HepG2 (cell line): Measurements from ENCODE around the gene SRCAP. TPM values are rescaled to one million over a fixed set of nuclear protein-coding genes. Genes with fewer than 3 reads are reported as not detected.

Experiments used
- ESRRA ChIP-seq: sonication (generic); formaldehyde crosslinking; IDR thresholded peaks from 2 replicates; pipeline ENCODE4 v1.5.1; 2020; ENCODE audit warnings: mild to moderate bottlenecking, low read depth, missing genetic modification reagents
- KDM3A ChIP-seq: IDR thresholded peaks from 2 replicates; pipeline ENCODE4 v1.6.1; 2018; ENCODE audit warnings: low read depth, missing compliant biosample characterization
- KDM5B ChIP-seq: sonication (generic); formaldehyde crosslinking; IDR thresholded peaks from 2 replicates; pipeline ENCODE4 v1.4.0; 2020; ENCODE audit warnings: missing genetic modification reagents, mild to moderate bottlenecking, borderline replicate concordance
- MAZ ChIP-seq, 2 experiments: sonication (generic) in 1 of 2; formaldehyde crosslinking in 1 of 2; IDR thresholded peaks; 2 replicates each; pipeline versions ENCODE4 v1.5.0 to v1.6.1; 2012 to 2020; ENCODE audit warnings: low read depth in 2 of 2, mild to moderate bottlenecking in 2 of 2, borderline replicate concordance in 1 of 2, improper control_type of control experiment in 1 of 2, low read length in 1 of 2, missing genetic modification reagents in 1 of 2, moderate library complexity in 1 of 2
- MEIS1 ChIP-seq: sonication (generic); formaldehyde crosslinking; IDR thresholded peaks from 2 replicates; pipeline ENCODE4 v1.9.0; 2021; ENCODE audit warnings: mild to moderate bottlenecking, missing genetic modification reagents, moderate library complexity, borderline replicate concordance
- MTA1 ChIP-seq: sonication (generic); formaldehyde crosslinking; IDR thresholded peaks from 2 replicates; pipeline ENCODE4 v1.4.0; 2020; ENCODE audit warnings: missing genetic modification reagents, mild to moderate bottlenecking, borderline replicate concordance
- NCOR1 ChIP-seq: fragments of 200-600 bp; sonication (generic); IDR thresholded peaks from 2 replicates; pipeline ENCODE4 v1.7.0; 2017; ENCODE audit warnings: antibody characterized with exemption, low read length, borderline replicate concordance
- NFKB2 ChIP-seq: sonication (generic); formaldehyde crosslinking; IDR thresholded peaks from 2 replicates; pipeline ENCODE4 v1.4.0; 2020; ENCODE audit warnings: missing genetic modification reagents, borderline replicate concordance
- PCBP1 ChIP-seq: fragments of 200-400 bp; formaldehyde crosslinking; IDR thresholded peaks from 2 replicates; pipeline ENCODE4 v1.6.1; 2017; ENCODE audit warnings: mild to moderate bottlenecking, low read depth, low read length, borderline replicate concordance
- PITX1 ChIP-seq: sonication (generic); formaldehyde crosslinking; IDR thresholded peaks from 2 replicates; pipeline ENCODE4 v1.5.1; 2020; ENCODE audit warnings: mild to moderate bottlenecking, missing genetic modification reagents
- SATB2 ChIP-seq: sonication (generic); formaldehyde crosslinking; IDR thresholded peaks from 2 replicates; pipeline ENCODE4 v1.5.0; 2020; ENCODE audit warnings: missing genetic modification reagents
- TBX3 ChIP-seq: fragments of 450-650 bp; IDR thresholded peaks from 2 replicates; pipeline ENCODE4 v1.6.1; 2017; ENCODE audit warnings: antibody characterized with exemption, mild to moderate bottlenecking, inconsistent platforms, borderline replicate concordance
- ZNF629 ChIP-seq: sonication (generic); formaldehyde crosslinking; conservative IDR thresholded peaks from 2 replicates; pipeline ENCODE4 v1.5.0; 2020; ENCODE audit warnings: missing genetic modification reagents
- ZNF670 ChIP-seq: sonication (generic); formaldehyde crosslinking; IDR thresholded peaks from 2 replicates; pipeline ENCODE4 v1.8.0; 2022; ENCODE audit warnings: mild to moderate bottlenecking, missing genetic modification reagents, borderline replicate concordance
- ZNF720 ChIP-seq: sonication (generic); formaldehyde crosslinking; IDR thresholded peaks from 2 replicates; pipeline ENCODE4 v1.4.0; 2020; ENCODE audit warnings: missing genetic modification reagents
- polyA plus RNA-seq, 8 experiments: library from polyadenylated mRNA; depleted of rRNA in 3 of 8; stranded (reverse) in 7 of 8; unstranded in 1 of 8; fragments of >200 nt; fragmentation: Illumina TruSeq in 4 of 8; extraction: Trizol in 4 of 8; gene quantifications; 2 replicates each; pipeline versions ENCODE4 v1.2.1 to v1.2.3, GENCODE V29; 2011 to 2016; ENCODE audit warnings: low read depth in 4 of 8, missing spikeins in 1 of 8, mixed read lengths in 1 of 8; ENCODE audit not compliant: insufficient read depth in 1 of 8
- total RNA-seq, 5 experiments: library from RNA; depleted of rRNA; stranded (reverse); fragments of >200 nt; fragmentation: Illumina TruSeq; extraction: Trizol; gene quantifications; 2 replicates each; pipeline ENCODE4 v1.2.3, GENCODE V29; 2016; ENCODE audit warnings: low read depth in 1 of 5
- TF ChIP-seq, protein P1 (sequence below): sonication (generic); formaldehyde crosslinking; IDR thresholded peaks from 2 replicates; pipeline ENCODE4 v1.9.0; 2022; ENCODE audit warnings: missing genetic modification reagents, mild to moderate bottlenecking, borderline replicate concordance
- TF ChIP-seq, protein P2 (sequence below): sonication (generic); formaldehyde crosslinking; IDR thresholded peaks from 2 replicates; pipeline ENCODE4 v1.8.1; 2023; ENCODE audit warnings: mild to moderate bottlenecking, missing genetic modification reagents, borderline replicate concordance
- TF ChIP-seq, protein P3 (sequence below): sonication (generic); formaldehyde crosslinking; conservative IDR thresholded peaks from 2 replicates; pipeline ENCODE4 v1.8.1; 2023; ENCODE audit warnings: missing genetic modification reagents
- TF ChIP-seq, protein P4 (sequence below): fragments of 450-650 bp; IDR thresholded peaks from 2 replicates; pipeline ENCODE4 v1.6.1; 2016
- TF ChIP-seq, protein P5 (sequence below): IDR thresholded peaks from 2 replicates; pipeline ENCODE4 v1.6.1; 2016; ENCODE audit warnings: low read depth, control low read depth

Gene SRCAP
- total and polyA plus RNA-seq, 2 of the 13 experiments (the other 11 are each of a cell fraction or from before 2014, with no cell fraction given) = 4.9 to 9.0 TPM

DNA sequence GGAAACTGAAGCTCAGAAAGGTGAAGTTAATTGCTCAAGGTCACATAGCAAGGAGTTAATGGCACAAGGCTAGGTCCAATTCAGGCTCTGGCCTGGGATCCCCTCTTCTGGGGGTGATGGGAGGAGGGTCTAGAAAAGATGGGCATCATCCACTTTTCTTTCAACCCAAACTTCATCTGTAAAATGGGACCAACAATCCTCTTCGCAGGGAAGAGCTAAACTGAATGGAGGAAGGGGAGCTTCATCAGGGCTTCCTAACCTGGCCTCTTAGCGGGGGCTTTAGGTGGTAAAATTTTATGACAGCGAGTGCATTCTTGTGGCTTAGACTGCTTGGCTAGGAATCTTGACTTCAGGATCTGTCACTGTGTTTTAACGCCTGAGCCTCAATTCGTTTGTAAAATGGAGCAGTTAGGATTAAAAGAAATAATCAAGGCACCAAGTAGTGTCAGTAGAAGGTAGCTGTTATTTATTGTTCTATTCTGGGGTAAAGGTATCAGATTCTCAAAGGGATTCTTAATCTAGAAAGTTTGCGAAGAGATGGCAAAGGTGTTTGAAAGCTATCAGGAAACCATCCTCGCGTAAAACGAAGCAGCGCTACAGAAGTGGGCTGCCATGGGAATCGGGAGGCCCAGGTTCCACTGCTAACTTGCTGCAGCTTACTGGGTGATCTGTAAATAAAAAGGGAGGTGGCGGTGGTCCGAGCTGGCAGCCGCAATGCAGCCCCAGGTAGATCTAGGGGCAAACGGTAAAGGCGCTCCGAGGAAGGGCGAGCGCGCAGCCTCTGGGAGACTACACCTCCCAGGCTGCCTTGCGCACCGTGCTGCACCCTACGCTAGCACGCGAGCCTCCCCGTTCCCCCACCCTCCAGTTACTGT is 1.5 kb upstream of the SRCAP start (continued):
- TF ChIP-seq NCOR1 (no peak), MAZ (IDR thresholded peaks at IDR 0.05; ENCODE audit: borderline replicate concordance, low read depth, low read length) (no peak; the same call in 1 of the 2 replicates), MAZ (CRISPR knock-in tag; IDR thresholded peaks at IDR 0.05; ENCODE audit: low read depth) (no peak), TBX3 (no peak), ESRRA (CRISPR knock-in tag) (no peak; the same call in 1 of the 2 replicates), SATB2 (no peak), MEIS1 (CRISPR knock-in tag) (no peak), ZNF720 (no peak), ZNF629 (peak; percentile 77), KDM3A (CRISPR knock-in tag) (no peak), NFKB2 (CRISPR knock-in tag) (no peak), PCBP1 (no peak), MTA1 (CRISPR knock-in tag) (no peak), ZNF670 (CRISPR knock-in tag) (no peak), PITX1 (CRISPR knock-in tag) (no peak), KDM5B (no peak)
- TF ChIP-seq, protein P1, sequence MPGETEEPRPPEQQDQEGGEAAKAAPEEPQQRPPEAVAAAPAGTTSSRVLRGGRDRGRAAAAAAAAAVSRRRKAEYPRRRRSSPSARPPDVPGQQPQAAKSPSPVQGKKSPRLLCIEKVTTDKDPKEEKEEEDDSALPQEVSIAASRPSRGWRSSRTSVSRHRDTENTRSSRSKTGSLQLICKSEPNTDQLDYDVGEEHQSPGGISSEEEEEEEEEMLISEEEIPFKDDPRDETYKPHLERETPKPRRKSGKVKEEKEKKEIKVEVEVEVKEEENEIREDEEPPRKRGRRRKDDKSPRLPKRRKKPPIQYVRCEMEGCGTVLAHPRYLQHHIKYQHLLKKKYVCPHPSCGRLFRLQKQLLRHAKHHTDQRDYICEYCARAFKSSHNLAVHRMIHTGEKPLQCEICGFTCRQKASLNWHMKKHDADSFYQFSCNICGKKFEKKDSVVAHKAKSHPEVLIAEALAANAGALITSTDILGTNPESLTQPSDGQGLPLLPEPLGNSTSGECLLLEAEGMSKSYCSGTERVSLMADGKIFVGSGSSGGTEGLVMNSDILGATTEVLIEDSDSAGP (CRISPR knock-in tag) = no peak
- TF ChIP-seq, protein P2, sequence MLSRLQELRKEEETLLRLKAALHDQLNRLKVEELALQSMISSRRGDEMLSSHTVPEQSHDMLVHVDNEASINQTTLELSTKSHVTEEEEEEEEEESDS = no peak
- TF ChIP-seq, protein P3, sequence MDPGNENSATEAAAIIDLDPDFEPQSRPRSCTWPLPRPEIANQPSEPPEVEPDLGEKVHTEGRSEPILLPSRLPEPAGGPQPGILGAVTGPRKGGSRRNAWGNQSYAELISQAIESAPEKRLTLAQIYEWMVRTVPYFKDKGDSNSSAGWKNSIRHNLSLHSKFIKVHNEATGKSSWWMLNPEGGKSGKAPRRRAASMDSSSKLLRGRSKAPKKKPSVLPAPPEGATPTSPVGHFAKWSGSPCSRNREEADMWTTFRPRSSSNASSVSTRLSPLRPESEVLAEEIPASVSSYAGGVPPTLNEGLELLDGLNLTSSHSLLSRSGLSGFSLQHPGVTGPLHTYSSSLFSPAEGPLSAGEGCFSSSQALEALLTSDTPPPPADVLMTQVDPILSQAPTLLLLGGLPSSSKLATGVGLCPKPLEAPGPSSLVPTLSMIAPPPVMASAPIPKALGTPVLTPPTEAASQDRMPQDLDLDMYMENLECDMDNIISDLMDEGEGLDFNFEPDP (CRISPR knock-in tag) = no peak
- TF ChIP-seq, protein P4, sequence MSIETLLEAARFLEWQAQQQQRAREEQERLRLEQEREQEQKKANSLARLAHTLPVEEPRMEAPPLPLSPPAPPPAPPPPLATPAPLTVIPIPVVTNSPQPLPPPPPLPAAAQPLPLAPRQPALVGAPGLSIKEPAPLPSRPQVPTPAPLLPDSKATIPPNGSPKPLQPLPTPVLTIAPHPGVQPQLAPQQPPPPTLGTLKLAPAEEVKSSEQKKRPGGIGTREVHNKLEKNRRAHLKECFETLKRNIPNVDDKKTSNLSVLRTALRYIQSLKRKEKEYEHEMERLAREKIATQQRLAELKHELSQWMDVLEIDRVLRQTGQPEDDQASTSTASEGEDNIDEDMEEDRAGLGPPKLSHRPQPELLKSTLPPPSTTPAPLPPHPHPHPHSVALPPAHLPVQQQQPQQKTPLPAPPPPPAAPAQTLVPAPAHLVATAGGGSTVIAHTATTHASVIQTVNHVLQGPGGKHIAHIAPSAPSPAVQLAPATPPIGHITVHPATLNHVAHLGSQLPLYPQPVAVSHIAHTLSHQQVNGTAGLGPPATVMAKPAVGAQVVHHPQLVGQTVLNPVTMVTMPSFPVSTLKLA = peak; percentile 74; the same call in 1 of the 2 replicates
- TF ChIP-seq, protein P5, sequence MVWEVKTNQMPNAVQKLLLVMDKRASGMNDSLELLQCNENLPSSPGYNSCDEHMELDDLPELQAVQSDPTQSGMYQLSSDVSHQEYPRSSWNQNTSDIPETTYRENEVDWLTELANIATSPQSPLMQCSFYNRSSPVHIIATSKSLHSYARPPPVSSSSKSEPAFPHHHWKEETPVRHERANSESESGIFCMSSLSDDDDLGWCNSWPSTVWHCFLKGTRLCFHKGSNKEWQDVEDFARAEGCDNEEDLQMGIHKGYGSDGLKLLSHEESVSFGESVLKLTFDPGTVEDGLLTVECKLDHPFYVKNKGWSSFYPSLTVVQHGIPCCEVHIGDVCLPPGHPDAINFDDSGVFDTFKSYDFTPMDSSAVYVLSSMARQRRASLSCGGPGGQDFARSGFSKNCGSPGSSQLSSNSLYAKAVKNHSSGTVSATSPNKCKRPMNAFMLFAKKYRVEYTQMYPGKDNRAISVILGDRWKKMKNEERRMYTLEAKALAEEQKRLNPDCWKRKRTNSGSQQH (CRISPR knock-in tag) = no peak
